ENCODE measurements around the gene CCDC195. TPM values are rescaled to one million over a fixed set of nuclear protein-coding genes. Genes with fewer than 3 reads are reported as not detected.

Gene CCDC195, protein sequence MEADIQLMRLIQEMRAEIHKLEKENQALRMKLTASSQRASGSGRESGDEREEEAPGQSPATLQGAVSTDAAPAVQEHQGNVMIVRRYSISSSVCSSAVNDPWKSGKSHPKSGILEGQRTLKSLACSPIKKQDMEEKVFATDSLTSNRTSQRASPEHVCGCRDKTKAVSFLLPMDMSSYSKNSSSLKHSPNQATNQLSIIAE
- total RNA-seq = not detected

DNA sequence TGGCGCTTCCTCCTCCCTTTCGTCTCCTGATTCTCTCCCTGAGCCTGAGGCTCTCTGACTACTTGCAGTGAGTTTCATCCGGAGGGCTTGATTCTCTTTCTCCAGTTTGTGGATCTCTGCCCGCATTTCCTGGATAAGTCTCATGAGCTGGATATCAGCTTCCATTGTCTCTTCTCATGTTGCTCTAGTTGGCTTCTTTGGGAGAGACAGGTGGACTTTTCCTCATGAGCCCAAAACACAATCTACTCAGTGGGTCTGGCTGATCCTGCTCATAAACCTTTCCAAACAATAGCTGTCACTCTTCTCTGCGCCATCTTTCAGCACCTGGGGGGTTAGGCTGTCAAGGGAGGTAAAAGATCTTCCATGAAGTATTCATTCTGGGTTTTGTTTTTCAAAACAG lies at the start of gene CCDC195:
Gene CCDC195 (minus strand): TSS at position 165 of the 400 bp plus-strand sequence. CDS start 0 bp downstream, at position 165.
- H3K9me3 ChIP-seq = no peaks in the 10 kb centered on the region
- WGBS, 2 donors = 73 to 89% methylated on average over 5 of the region's 5 CpGs

DNA sequence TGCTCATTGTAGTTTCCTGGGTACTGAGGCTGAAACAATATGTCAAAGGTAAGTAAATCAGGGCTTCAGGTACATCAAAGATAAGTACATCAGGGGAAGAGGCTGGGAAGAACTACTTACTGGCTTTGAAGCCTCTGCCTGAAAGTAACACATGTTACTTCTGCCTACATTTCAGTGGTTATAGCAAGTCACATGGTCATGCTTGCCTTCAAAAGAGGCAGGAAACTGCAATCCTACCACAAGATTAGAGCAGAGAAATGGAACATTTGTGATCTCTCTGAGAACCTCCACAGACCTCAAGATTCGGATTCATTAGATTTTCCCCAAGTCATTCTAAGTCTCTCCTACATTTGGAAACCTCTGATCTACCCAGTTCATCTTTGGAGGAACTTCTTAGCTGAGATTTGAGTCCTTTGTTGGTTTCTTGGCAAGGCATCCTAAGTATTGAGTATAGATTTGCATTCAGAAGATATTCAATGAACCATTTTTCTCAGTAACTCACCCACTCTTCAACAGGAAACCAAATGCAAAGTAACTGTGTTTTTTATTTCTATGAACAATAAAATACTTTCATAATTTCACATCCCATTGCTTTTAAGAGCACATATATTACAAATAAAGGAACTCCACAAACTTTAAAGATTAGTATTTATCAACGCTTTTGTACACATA lies 48.5 kb upstream of the CCDC195 start:
- 62 to 81% methylated on average over 2 of the region's 2 CpGs for WGBS, 2 donors

More for the DNA sequence above, at the start of gene CCDC195:
- H3K4me3 ChIP-seq = no peak within 1 kb of the TSS
- no peaks in the 10 kb centered on the region for H3K27me3 ChIP-seq
- H3K36me3 ChIP-seq = no peaks in the 10 kb centered on the region
- H3K4me1 ChIP-seq = no peaks in the 10 kb centered on the region
- no peak for DNase-seq
- H3K27ac ChIP-seq = no peak within 1 kb of the TSS
- TF ChIP-seq, protein P1, sequence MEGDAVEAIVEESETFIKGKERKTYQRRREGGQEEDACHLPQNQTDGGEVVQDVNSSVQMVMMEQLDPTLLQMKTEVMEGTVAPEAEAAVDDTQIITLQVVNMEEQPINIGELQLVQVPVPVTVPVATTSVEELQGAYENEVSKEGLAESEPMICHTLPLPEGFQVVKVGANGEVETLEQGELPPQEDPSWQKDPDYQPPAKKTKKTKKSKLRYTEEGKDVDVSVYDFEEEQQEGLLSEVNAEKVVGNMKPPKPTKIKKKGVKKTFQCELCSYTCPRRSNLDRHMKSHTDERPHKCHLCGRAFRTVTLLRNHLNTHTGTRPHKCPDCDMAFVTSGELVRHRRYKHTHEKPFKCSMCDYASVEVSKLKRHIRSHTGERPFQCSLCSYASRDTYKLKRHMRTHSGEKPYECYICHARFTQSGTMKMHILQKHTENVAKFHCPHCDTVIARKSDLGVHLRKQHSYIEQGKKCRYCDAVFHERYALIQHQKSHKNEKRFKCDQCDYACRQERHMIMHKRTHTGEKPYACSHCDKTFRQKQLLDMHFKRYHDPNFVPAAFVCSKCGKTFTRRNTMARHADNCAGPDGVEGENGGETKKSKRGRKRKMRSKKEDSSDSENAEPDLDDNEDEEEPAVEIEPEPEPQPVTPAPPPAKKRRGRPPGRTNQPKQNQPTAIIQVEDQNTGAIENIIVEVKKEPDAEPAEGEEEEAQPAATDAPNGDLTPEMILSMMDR (IDR thresholded peaks at IDR 0.05) = no peak
- TF ChIP-seq POLR2A (IDR thresholded peaks at IDR 0.05) = no peak
- intact Hi-C loops (cut with DNase I) = no loop called here

DNA sequence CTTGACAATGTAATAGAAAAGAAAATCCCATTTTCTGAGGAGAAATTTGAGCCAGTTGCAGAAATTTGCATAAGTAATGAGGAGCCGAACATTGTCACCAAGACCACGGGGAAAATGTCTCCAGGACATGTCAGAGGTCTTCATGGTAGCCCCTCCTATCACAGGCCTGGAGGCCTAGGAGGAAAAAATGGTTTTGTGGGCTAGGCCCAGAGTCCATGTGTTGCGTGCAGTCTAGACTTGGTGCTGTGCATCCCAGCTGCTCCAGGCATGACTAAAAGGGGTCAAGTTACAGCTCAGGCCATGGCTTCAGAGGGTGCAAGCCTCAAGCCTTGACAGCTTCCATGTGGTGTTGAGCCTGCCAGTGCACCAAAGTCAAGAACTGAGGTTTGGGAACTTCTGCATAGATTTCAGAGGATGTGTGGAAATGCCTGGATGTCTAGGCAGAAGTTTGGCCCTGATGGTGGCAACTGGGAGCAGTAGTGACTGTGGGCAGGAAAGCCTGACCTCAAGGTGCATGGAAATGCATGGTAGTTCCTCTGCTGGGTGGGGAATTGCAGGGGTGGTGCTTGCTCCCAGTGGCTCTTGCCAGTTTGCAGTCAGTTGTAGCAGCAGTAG lies 41.9 kb upstream of the CCDC195 start:
- H3K27ac ChIP-seq = no peak overlapping the region
- 85 to 88% methylated on average over 3 of the region's 3 CpGs for WGBS, 2 donors
- H3K4me3 ChIP-seq = no peak overlapping the region
- H3K4me1 ChIP-seq = no peaks in the 10 kb centered on the region
- DNase-seq = no peak
- intact Hi-C loops (cut with DNase I) = no loop called here
- peaks cover 0 to 12% (median 11%) of the 10 kb centered on the region in 3 donors for H3K9me3 ChIP-seq
- no peaks in the 10 kb centered on the region for H3K27me3 ChIP-seq
- H3K36me3 ChIP-seq = peaks cover 0 to 11% (median 0%) of the 10 kb centered on the region in 3 donors
- no peak for TF ChIP-seq POLR2A (IDR thresholded peaks at IDR 0.05)
- TF ChIP-seq, protein P1 (IDR thresholded peaks at IDR 0.05) = no peak

More for the DNA sequence above, 48.5 kb upstream of the CCDC195 start:
- Histone ChIP-seq H3K36me3 (peaks cover 0 to 38% (median 0%) of the 10 kb centered on the region in 3 donors), H3K4me3 (no peak overlapping the region), H3K4me1 (no peaks in the 10 kb centered on the region), H3K9me3 (no peaks in the 10 kb centered on the region), H3K27me3 (no peaks in the 10 kb centered on the region), H3K27ac (no peak overlapping the region)
- TF ChIP-seq, protein P1 (IDR thresholded peaks at IDR 0.05) = no peak
- TF ChIP-seq POLR2A (IDR thresholded peaks at IDR 0.05) = no peak
- intact Hi-C loops (cut with DNase I) = no loop called here
- DNase-seq = no peak

DNA sequence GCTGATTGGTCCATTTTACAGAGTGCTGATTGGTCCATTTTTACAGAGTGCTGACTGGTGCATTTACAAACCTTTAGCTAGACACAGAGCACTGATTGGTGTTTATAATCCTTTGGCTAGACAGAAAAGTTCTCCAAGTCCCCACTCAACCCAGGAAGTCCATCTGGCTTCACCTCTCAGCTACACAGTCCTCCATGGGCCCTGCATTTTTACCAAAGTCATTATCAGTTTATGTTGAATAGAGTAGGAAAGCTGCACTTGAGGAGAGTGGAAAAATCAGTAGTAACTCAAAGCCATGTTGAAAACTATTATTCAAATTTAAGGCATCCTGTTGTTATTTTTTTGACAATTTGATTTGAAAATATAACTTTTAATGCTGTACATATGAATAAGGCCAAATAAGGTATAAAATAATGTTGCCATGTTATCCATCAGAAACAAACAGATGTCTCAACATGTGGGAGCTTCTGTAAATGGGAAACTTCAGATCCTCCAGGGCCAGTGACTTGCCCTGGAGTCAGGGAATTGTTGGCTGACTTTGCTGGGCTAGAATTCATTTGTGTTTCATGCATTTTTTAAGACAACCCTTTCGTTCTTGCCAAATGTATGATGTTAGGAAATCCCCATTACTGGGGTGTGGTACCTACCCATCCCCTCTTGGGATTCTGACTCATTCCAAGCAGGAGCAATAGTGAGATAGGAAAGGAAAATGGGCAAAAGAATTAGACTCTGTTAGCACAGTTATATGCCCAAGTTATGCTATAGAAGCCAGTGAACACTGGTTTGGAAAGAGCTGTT lies 37.8 kb upstream of the CCDC195 start:
- Histone ChIP-seq H3K4me1 (no peaks in the 10 kb centered on the region), H3K36me3 (peaks cover 0 to 11% (median 0%) of the 10 kb centered on the region in 3 donors), H3K27ac (no peak overlapping the region), H3K9me3 (peaks cover 0 to 12% (median 11%) of the 10 kb centered on the region in 3 donors), H3K4me3 (no peak overlapping the region), H3K27me3 (no peaks in the 10 kb centered on the region)
- intact Hi-C loops (cut with DNase I) = loop anchor here (5.0 kb wide), 1 partner anchor 303 kb away; no protein-coding TSS in a partner anchor
- TF ChIP-seq, protein P1 (IDR thresholded peaks at IDR 0.05) = no peak
- no peak for TF ChIP-seq POLR2A (IDR thresholded peaks at IDR 0.05)
- WGBS, 2 donors = 20 to 22% methylated on average over 1 of the region's 1 CpG
- no peak for DNase-seq
